WERI-Rb-1 (cell line): ENCODE results near the gene PDE4A.

Experiments
- DNase-seq: peaks from one replicate; pipeline ENCODE4 v3.0.0-alpha.2; 2020
- H3K27ac ChIP-seq: fragments of 250-450 bp; sonication (Bioruptor Pico); 2 replicates; pipeline ENCODE4 v1.5.1; 2020; ENCODE audit warnings: mild to moderate bottlenecking, moderate library complexity
- H3K27me3 ChIP-seq: fragments of 250-450 bp; sonication (Bioruptor Pico); 2 replicates; pipeline ENCODE4 v1.5.1; 2021; ENCODE audit warnings: mild to moderate bottlenecking, low read depth, moderate library complexity; ENCODE audit not compliant: insufficient read depth, severe bottlenecking
- H3K36me3 ChIP-seq: fragments of 250-450 bp; sonication (Bioruptor Pico); 2 replicates; pipeline ENCODE4 v1.5.1; 2020; ENCODE audit warnings: mild to moderate bottlenecking, moderate library complexity
- H3K4me3 ChIP-seq: 2 replicates; pipeline ENCODE4 v1.5.1; 2011; ENCODE audit warnings: low read depth, mild to moderate bottlenecking, control low read depth, low read length
- H3K9me3 ChIP-seq: fragments of 250-450 bp; sonication (Bioruptor Pico); 2 replicates; pipeline ENCODE4 v1.5.1; 2021; ENCODE audit warnings: mild to moderate bottlenecking, moderate library complexity; ENCODE audit not compliant: severe bottlenecking
- TF ChIP-seq, protein P1 (sequence below): IDR thresholded peaks from 2 replicates; pipeline ENCODE4 v1.5.1; 2011; ENCODE audit warnings: low read depth, mild to moderate bottlenecking, control low read depth, inconsistent platforms, low read length

The PDE4A gene

DNA sequence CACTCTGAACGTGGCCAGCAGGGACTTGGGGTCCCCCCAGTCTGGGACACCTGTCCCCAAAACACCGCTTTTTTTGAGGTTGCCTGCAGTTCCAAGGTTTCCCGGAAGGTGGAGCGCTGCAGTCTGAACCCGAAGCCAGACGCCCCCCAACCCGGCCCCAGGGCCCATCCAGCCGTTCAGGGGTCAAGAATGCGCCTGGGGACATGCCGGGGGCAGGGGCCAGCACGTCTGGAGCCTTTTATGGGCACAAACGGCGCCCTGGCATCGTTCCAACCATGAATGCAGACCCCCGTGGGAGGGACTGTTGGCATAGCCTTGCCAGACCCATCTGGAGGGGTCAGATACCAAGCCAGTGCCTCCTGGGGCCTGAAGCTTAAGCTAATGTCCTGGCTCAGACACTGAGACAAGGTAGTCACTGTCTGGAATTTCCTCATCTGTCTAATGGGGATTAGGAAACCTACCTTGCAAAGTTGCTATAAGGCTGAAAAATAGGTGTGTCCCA lies 90.0 kb downstream of the PDE4A start:
- no peaks in the 10 kb centered on the region for H3K27me3 ChIP-seq
- TF ChIP-seq, protein P1, sequence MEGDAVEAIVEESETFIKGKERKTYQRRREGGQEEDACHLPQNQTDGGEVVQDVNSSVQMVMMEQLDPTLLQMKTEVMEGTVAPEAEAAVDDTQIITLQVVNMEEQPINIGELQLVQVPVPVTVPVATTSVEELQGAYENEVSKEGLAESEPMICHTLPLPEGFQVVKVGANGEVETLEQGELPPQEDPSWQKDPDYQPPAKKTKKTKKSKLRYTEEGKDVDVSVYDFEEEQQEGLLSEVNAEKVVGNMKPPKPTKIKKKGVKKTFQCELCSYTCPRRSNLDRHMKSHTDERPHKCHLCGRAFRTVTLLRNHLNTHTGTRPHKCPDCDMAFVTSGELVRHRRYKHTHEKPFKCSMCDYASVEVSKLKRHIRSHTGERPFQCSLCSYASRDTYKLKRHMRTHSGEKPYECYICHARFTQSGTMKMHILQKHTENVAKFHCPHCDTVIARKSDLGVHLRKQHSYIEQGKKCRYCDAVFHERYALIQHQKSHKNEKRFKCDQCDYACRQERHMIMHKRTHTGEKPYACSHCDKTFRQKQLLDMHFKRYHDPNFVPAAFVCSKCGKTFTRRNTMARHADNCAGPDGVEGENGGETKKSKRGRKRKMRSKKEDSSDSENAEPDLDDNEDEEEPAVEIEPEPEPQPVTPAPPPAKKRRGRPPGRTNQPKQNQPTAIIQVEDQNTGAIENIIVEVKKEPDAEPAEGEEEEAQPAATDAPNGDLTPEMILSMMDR, result peak; percentile 75
- H3K36me3 ChIP-seq, result no peaks in the 10 kb centered on the region
- peak; percentile 69 for DNase-seq
- no peak overlapping the region for H3K4me3 ChIP-seq
- peak overlapping the region; percentile 72 for H3K27ac ChIP-seq
- H3K9me3 ChIP-seq, result no peaks in the 10 kb centered on the region

DNA sequence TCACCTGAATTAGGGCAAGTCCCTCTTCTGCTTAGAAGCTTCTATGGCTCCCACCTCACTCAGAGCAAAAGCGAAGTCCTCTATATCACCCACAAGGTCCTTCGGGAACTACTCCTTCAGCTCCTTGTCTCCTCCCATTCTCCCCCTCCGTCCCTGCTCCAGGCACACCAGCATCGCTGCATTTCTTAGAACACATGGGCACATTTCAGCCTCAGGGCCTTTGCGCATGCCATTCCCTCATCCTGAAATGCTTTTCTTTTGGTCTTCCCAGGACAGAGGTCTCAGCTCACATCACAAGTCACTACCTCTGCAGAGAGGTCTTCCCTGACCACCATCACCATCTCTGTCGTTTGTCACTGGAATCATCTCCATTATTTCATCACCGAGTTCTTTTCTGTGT lies 92.9 kb downstream of the PDE4A start:
- TF ChIP-seq, protein P1, result no peak
- Histone ChIP-seq H3K36me3 (no peaks in the 10 kb centered on the region), H3K4me3 (no peak overlapping the region), H3K27me3 (no peaks in the 10 kb centered on the region), H3K9me3 (no peaks in the 10 kb centered on the region), H3K27ac (no peak overlapping the region)
- DNase-seq, result no peak

DNA sequence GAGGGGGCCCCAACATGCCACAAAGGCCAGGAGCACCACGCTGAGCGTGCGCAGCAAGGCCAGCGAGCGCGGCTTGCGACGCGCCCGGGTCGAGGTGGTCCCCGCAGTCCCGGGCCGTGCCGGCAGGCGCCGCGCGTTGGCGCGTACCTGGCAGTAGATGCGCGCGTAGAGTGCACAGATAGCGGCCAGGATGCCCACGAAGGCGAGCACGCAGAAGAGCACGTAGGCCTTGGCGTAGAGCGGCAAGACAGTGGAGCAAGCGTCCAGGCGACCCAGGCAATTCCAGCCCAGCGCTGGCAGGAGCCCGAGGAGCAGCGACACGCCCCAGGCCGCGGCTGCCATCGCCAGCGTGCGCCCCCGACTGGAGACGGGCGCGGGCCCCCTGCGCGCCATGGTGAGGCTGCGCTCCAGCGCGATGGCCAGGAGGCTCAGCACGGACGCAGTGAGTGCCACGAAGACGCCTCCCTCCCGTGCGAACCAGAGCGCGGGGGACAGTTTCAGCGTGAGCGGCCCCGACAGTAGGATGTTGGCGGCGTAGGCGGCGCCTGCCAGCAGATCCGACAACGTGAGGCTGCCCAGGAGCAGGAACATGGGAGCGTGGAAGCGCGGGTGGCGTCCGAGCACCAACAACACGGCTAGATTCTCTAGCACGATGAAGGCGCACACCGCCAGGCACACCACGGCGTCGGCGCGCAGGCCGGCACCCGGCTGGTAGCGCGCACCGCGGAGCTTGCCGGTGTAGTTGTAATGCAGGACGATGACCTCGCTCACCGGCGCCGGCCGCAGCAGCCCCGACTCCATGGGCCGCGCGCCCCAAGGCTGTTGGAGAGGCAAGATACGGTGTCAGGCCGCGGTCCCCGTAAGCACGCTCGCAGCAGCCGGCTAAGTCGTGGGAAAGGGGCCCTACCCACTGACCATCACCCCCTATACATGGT lies 94.1 kb downstream of the PDE4A start:
- TF ChIP-seq, protein P1, result no peak
- no peak for DNase-seq
- H3K36me3 ChIP-seq, result no peaks in the 10 kb centered on the region
- H3K9me3 ChIP-seq, result no peaks in the 10 kb centered on the region
- H3K4me3 ChIP-seq, result no peak overlapping the region
- H3K27me3 ChIP-seq, result no peaks in the 10 kb centered on the region
- no peak overlapping the region for H3K27ac ChIP-seq

DNA sequence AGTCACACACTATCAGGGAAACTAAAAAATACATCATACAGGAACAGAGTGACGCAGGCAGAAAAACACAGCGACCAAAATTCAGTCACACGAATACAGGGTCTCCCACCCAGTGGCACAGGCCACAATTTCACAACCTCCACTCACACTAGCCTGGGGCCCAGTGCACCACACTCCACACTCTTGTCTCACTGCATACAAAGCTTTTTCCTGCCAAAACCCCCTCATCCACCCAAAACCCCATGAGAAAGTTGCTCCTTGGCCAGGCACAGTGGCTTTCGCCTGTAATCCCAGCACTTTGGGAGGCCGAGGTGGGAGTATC lies 95.7 kb downstream of the PDE4A start:
- Histone ChIP-seq H3K27me3 (no peaks in the 10 kb centered on the region), H3K4me3 (no peak overlapping the region), H3K36me3 (no peaks in the 10 kb centered on the region), H3K9me3 (no peaks in the 10 kb centered on the region), H3K27ac (no peak overlapping the region)
- TF ChIP-seq, protein P1, result no peak
- DNase-seq, result no peak

DNA sequence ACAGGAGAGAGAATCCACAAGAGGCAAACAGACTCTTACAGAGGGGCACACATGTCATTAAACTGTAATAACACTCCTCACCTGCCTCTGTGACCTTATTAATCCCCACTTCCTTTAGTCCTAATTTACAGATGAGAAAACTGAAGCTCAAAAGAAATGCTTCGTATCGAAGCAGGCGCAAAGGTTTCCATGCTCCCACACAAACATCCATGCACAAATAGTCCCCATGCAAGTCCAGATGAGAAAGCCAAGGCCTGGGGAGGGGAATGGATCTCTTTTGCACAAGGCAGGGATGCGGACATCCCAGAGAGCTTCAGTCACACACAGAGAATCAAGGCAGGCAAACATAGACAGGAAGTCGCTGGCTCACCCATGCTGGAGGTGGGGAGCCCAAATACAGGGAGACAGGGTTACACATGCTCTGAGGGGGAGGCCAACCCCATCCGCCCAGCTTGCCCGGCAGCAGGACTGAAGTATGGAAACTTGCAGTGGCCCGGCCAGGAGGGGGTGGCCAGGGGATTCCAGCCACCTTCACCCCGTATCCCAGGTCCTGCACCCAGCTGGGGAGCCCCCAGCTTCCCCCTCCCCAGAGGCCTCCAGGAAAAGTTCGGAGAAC lies 96.4 kb downstream of the PDE4A start:
- Histone ChIP-seq H3K36me3 (no peaks in the 10 kb centered on the region), H3K27ac (no peak overlapping the region), H3K27me3 (no peaks in the 10 kb centered on the region), H3K4me3 (no peak overlapping the region), H3K9me3 (no peaks in the 10 kb centered on the region)
- DNase-seq, result no peak
- TF ChIP-seq, protein P1, result no peak
